GM23248 (cell line): ENCODE measurements around the gene GEMIN7.

Experiments used
- EZH2 ChIP-seq: fragments of 200-600 bp; sonication (generic); IDR thresholded peaks from 2 replicates; pipeline ENCODE4 v1.6.1; 2018; ENCODE audit warnings: antibody characterized with exemption, mild to moderate bottlenecking; ENCODE audit not compliant: insufficient read depth, poor library complexity, severe bottlenecking
- EZH2phosphoT487 ChIP-seq: fragments of 200-600 bp; sonication (generic); IDR thresholded peaks from 2 replicates; pipeline ENCODE4 v1.6.1; 2018; ENCODE audit warnings: antibody characterized with exemption, moderate library complexity, mild to moderate bottlenecking, low read depth; ENCODE audit not compliant: insufficient read depth

DNA sequence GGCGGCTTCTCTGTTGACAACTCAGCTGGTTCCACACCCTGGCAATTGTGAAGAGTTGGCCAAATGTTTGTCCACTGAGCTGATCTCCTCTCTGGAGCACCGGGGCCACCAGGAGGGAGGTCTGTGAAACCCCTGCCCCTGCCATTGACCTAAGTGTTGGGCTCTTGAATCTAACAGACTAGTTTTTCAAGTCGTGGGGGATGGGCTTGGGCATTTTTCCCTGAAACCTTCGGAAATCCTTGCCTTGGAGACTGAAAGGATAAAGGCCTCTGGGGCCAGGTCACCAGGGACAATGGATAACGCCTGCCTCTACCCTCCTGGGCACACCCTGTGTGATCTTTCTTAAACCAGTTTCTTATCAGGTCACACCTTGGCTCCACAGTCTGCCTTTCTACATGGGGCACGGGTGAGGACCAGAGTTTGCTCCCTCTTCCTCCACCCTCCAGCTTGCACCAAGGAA, 881 bp downstream of the GEMIN7 start:
- TF ChIP-seq EZH2 (no peak), EZH2phosphoT487 (no peak)
